ELF-1 (cell line): Measurements from ENCODE around the gene SPTLC3.
"Not testable (repeated sequence)": the region's sequence is repeated elsewhere in the genome, so short reads cannot be mapped to it uniquely, and the experiment has no call there.

Source experiments
- DNase-seq: peaks from one replicate; pipeline ENCODE4 v3.0.0-alpha.2; 2016; ENCODE audit warnings: low read depth, low spot score

The SPTLC3 gene

DNA sequence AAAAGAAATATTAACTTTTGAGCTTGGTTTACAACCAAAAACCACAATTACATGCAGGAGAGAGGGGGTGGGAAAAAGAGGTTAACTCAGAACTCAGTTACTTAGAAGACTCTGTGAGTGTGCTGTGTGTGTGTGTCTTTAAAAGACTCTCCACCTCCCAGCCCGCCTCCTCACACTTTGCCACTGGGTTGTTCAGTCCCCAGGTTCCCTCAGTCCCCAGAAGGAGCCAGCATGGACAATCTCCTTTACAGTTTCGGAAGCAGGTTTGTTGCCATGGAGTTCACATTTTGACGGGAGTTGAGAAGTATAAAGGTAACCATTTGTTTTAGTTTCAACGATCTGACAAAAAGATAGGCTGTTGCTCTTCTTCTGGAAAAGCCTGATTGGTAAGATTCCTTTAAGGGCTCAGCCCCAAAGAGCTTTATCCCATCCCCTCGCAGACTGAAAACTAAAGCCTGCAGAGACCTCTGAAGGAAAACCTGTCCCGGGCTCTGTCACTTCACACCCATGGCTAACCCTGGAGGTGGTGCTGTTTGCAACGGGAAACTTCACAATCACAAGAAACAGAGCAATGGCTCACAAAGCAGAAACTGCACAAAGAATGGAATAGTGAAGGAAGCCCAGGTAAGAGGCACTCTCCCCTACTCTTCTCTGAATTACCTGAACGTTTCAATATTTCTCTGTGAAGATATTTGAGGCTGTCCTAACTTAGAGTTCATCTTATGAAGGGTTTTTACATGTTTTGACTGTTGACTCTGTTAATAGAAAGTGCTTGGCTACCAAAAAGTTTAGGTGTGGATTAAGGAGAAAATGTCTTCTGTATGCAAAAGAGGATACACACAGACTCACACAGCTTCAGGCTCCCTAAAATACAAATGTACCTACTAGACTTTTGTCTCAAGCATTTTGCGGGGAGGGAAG, at the start of gene SPTLC3:
Gene SPTLC3 (plus strand): TSS at position 212 of the 921 bp plus-strand sequence. CDS start 296 bp downstream, at position 508.
- DNase-seq = peak; percentile 84

DNA sequence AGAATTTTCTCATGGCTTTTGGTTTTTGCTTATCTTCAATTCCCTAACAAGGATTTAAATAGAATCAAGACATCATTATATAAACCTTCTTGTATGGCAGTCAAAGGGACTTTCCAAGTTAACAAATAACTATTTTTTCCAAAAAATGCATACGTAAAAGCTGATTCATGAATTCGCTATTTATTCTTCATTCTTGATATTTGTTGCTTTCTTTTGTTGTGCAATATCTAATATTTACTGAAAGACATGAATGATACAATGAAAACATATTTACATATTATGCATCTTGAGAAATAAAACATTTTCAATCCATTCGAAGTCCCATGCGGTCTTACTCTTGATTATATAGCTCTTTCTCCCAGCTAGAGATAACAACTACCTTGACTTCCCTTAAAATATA, 47.0 kb upstream of the SPTLC3 start:
- no peak for DNase-seq

DNA sequence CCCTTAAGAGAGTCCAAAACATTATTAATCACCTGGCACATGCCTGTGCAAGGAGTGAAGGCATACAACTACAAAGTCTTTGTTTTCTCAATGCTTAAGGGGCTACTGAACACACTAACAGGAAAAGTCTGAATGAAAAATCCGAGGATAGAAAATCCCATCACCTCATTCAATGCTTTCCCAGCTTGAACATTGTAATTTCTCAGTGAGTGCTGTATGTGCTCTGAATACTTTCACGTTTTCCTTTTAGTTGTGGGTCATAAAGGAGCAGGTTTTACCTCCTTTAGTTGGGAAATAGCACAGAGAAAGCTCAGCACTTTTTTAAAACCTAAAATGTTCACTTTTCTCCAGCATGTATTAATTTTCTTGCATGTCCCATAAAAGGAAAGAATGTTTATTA, 45.9 kb upstream of the SPTLC3 start:
- no peak for DNase-seq

DNA sequence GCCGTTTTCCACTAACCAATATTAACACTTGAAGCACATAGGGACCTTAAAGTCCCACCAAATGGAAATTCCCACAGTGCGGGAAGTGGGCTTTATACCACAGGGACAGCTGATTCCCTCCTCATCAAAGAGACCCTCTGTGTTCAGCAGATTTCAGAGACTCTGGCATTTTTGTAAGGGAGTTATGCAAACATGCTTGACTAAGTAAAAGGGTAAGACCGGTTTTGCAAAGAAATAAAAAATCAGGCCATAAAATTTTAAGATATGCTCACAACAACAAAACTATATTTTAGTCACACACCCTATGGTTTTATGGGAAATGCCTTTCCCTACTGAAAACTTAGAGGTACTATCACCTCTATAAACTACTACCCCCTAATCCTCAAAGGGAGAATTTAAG, 45.4 kb upstream of the SPTLC3 start:
- DNase-seq = no peak

DNA sequence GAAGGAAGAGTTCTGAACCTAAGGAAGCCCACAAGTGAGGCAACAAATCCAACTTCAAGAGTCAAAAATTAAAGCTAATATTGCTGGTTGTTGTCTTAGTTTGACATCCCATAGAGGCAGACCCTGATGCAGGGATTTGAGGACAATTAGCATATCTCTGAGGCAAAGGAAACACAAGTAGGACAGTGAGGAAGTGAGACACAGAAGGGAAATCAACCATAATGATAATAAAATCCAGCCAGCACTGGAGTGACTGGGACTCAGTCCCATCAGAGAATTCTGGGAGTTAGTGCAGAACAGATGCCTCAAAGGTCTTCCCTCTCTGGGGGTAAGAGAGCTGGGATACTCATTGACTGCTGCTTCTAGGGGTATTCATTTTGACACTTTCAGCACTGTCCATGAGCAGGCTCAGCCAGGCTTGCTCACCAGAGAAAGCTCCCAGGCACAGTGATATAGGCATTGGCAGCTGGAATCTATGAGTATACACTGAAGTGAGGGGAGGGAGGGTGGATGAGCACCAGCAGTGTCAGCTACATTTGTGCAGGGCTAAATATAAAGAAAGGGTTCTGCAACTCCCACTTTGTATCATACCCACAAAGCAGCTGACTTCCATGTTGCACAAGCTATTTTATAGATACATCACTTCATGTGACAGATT, 43.4 kb upstream of the SPTLC3 start:
- DNase-seq = no peak

DNA sequence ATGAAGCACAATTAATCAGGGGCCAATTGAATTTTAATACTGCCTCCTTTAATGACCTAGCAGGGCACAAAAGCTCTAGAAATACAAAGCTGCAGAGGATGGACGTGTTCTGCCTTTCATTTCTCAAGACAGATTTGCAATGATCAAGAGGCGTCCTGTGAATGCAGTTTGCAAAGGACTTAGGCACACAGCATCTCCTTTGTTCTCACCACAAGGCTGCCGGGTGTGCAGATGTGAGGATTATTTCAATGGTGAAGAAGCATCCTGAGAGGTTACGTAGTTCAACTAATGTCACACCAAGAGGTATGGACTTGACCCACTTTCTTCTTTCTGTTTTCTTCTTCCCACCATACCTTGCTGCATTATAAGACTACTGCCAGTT, 42.9 kb upstream of the SPTLC3 start:
- no peak for DNase-seq

DNA sequence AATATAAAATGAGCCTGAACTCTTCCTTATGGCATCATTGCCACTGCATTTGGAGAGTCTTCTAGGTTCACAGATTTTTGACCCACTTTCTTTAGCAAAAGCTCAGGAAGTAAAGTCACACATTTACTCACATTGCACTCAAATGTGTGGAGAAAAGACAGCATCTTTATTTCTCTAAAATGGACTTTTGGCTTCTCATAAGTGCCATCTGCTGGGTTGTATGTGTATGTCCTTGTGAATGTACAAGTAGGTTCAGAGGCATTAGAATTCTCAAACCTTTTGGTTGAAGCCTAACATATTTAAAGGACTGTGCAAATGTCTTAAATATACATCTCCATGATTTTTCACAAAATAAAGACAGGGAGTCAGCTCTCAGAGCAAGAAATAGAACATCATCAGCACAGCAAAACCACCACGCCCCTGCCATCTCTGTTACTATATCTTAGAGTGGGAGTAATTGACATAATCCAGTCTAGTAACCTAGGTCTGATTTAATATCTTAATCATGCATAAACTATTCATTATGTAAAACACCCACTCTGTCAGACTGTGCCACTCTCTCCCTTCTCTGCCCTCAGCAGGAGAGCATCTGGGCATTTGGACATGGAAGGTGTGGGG, 42.2 kb upstream of the SPTLC3 start:
- no peak for DNase-seq

DNA sequence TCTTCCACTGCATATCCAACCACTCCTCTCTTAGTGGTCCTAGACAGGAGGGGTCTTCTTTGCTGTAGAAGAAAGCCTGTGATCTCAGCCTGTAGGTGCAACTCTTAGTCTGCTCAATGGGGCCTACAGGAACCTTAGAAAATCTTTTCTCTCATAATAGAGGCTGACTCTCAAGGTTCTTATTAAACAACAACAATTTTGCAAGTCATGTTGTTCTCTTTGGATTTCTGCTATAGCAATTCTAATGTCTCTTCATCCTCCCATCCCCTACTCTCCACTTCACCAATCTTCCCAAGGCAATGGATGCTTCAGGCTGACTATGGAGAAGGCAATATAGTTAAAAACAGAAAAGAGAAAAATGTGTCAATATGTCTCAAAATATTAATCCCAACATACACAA, 40.8 kb upstream of the SPTLC3 start:
- no peak for DNase-seq

DNA sequence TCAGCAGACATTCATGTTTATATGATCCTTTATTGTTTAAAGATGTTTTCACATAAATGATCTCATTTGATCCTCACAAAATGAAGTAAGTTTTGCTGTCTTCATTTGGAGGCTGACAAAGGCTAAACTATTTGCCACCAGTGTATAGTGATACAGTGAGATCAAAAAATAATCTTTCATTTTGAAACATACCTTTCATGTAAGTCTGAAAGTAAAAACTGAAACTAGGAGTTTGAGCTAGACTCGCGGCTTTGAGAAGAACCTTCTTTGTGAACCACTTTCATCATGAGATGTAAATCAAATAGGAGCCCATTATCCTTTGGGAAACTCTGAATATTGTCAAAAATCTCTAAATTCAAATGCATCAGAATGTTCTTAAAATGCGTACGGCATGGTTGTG, 40.3 kb upstream of the SPTLC3 start:
- no peak for DNase-seq

DNA sequence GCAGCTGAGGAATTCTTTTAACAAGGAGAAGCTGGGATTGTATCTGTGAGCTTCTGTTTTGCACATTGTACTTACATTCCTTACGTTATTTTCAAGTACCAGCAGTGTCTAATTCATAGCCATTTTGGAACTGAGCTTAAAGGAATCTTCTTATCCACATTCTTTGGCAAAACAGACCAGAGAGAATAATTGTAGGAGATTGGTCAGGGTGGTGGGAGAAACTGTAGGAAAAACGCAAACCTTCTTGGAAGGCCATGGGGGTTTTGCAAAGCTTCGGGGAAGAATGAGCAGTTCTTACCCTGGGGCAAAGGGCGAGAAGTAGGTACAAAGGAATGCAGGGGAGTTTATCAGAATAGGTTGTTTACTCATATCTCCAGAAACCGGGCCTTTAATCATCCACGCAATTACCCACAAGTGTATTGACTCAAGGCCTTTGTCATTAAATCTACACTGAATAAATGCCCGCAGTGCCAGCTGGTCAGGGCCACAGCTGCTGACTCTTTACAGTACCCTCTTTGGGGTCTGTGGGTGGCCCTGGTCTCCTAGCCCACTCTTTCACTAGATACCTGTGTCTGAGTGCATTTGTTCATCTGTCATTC, 39.6 kb upstream of the SPTLC3 start:
- DNase-seq = no peak

DNA sequence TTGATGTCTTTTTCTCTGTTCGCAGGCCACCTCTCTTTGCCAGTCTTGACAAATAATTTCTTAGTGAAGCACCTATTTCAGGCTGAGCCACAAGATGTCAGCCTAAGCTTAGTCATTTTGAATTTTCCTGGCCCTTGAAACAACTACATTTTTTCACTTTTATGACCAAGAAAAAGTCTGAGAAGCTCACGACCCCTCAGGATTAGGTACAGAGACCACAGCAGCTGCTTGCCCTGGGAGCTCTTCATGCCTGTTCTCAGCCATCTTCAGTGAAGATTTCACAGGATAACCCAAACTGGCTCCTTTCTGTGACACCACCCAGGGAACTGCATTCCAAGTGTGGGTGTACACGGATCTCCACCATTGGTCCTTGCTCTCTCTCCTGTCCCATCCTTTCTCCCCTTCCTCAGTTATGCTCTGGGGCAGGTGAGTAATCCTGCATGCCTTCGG, 38.4 kb upstream of the SPTLC3 start:
- DNase-seq = peak; percentile 47

DNA sequence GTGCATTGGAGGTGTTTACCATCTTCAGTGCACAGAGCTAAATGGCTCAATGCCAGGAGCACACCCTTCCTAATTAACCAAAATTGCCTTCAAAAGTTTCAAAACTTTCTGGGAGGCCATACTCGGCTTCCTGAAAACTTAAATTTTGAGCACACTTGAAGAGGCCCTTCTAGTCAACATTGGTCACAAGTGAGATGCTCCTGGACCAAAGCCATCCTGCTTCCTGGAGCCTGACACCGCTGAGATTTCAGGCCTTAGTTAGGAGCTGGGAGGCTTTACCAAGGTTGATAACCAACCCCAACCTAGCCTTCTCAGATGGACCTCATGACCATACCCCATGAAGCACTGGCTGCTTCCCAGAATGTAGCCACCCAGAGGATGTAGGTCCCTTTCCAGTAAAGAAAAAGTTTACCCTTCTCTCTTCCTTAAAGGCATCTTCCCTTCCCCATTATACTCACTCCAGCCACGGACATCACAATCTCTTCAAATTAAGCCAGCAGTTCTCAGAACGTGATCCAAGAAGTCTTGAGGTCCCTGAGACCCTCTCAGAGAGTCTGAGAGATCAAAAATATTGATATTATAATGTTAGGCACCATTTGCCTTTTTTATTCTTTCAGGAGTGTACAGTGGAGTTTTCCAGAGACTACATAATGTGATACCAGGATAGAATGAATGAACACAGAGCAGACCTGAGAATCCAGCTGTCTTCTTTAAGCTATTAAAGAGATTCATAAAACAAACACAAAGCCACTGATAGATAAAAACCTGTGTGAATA, 32.8 kb upstream of the SPTLC3 start:
- no peak for DNase-seq

DNA sequence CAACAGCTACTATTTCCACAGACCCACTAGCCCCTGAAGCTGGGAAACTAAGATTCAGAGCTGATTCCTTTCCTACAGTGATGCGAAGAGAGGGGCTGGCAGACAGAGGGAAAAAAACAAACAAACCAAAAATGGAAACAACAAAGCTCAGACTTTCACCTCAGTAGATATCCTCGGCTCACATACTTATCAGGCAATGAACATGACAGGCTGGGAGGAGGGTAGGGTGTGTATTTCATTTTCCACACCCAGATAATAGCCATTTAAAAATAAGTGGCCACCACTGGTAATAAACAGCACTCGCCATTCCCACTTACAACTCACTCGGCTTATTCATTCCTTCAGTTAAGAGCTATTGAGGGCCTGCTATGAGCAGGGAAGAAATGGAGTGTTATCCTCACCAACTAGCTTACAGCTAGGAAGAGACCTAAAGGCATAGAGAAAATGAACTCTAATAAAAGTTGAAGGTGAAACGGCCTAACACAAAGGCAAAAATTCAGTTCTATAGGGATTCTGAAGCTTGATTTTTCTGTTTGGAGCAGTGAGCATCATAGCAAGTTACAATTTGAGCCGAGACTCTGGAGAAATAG, 32.0 kb upstream of the SPTLC3 start:
- no peak for DNase-seq

DNA sequence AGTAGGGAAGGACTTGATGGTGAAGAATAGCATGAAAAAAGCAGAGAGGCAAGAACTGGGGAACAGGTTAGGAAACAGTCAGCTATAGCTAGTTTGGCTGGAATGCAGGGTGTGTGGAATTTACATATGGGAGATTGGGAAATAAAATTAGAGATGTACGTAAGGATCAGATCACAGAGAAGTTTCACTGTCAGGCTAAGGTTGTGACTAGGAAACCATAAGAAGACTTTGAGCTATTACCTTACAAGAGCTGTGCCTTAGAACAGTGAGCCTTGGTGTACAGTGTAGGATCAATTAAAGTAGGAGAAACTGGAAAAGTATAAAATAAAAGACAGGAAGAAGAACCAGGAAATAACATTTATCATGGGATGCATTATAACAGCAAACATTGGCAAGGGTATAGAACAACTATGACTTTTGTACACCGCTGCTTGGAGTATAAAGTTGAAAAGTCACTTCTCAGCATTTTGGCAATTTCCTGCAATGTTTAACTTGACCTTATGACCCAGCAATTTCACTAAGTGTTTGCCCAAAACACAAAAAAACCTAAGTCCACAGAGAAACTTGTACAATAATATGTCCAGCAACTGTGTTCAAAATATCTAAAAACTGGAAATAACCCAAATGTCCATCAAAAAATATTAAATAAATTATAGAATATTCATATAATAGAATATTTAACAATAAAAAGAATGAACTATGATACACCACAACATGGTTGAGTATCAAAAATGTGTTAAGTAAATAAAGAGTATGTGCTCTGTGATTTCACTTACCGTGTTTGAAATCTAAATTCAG, 31.2 kb upstream of the SPTLC3 start:
- no peak for DNase-seq

DNA sequence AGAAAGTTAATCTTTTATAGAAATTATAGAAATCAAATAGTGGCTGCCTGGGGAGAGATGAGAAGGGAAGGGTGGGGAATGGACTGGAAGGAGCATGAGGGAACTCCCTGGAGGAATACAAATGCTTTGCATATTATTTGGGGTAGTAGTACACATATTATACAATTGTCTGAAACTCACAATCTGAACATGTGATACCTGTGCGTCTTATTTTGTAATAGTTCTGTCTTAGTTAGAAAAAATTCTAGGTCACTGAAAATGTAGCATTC, 30.7 kb upstream of the SPTLC3 start:
- DNase-seq = no peak

DNA sequence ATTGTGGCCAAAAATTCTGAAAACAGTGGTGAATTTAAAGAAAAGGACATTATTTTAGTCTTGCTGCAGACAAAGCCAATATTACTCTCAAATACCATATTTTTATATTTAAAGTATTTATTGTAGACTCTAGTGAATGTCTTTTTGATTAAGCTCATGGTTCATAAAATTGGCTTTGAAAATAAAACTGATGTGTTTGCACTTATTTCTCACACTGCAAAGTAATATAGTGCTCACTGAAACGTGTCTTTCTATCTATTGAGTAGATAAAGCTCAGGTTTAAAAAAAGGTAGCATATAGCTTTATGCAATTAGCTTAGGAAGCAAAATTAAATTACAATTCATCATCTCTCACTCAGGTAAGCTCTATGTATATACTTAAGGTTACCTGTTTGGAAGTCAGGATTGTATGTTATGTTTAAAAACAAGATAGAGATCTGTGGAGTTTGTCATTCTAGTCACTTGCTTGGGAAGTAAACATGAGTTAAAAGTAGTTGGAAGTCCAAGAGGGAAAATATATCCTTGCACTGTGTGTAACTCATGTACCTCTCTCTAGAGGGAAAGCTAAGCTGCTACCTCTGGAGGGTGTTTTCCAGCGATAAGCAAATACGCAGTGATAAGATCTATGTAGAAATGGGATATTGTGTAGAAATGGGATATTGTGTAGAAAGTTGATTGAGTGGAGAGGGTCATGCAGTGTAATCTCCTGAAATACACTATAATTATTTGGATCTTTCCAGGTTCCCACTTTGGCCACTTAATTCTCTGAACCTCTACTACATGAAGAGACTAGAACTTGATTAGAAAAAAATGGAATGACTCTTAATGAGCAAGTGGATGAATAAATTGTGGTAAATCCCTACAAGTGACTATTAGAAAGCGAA, 29.9 kb upstream of the SPTLC3 start:
- DNase-seq = no peak

DNA sequence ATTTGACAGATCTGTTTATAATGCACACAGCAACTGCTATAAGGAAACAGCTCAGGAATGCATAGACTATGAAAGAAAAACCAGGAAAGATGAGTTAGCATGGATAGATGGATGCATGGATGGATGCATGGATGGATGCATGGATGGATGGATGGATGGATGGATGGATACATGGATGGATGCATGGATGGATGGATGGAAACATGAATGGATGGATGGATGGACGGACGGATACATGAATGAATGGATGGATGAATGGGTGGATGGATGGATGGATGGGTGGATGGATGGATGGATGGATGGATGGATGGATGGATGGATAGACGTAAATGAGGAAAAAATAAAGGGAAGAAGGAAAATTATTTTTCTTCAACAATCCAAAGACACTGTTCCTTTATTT, 29.1 kb upstream of the SPTLC3 start:
- DNase-seq = not testable (repeated sequence)

DNA sequence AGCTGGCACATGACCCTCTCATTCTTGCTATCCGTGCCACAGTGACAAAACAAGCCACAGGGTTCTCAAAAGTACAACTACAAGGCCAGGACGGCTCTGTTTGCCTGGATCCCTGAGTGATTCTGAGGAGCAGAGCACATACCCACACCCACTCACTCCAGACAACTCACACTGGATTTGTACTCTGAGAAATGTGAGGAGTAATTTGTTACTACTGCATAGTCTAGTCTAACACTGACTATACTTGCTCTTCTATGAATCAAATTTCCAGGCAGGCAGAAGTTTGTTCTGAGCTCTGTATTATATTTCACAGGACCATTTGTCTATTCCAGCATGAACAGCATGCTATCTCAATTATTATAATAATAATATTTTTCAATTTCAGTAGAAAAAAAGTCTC, 26.7 kb upstream of the SPTLC3 start:
- DNase-seq = no peak

DNA sequence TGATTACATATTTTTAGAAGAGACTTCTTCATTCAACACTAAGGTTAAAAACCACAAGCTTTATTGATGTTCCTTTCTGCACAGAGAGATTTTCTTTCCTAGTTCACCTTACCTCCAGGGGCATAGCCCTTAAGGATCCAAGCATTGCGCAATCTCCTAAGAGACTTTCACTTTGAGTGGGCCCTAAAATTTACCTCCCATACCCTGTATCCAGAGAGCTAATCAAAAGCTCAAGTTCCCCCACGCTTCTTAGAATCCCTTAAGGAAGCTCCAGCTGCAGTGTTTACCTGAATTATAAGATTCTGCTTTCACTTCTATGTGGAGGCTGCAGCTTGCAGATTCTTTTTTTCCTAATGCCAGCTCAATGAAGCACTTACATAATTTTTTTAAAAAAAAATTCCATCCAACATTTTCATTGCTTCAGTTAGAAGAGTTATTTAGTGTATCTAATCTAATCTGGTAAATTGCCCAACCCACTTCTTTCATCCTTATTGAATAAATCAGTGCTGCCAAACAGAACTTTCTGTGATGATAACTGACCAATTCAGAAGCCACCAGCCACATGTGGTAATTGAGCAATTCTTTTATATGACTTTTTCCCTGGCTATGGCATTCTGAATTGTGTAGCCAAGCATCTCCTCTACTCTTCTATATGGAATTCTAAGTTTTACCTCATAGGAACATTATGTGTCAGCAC, 24.6 kb upstream of the SPTLC3 start:
- no peak for DNase-seq
